Measurements from ENCODE around the gene PDE4C. TPM values are rescaled to one million over a fixed set of nuclear protein-coding genes. Genes with fewer than 3 reads are reported as not detected.

PDE4C gene
- total RNA-seq: 0.87 and 6.0 TPM in 2 replicates

GRCh38 chr19:18225702-18226468 is at the start of gene PDE4C:
Gene PDE4C (minus strand): TSS chr19:18226438. CDS start chr19:18226415, 23 bp downstream.

GRCh38 chr19:18274219-18274780 is 48.1 kb upstream of the PDE4C start, which contains the start of gene IQCN:
Gene IQCN (minus strand): TSS chr19:18274452. CDS start chr19:18269478, 4,974 bp downstream.

DNA sequence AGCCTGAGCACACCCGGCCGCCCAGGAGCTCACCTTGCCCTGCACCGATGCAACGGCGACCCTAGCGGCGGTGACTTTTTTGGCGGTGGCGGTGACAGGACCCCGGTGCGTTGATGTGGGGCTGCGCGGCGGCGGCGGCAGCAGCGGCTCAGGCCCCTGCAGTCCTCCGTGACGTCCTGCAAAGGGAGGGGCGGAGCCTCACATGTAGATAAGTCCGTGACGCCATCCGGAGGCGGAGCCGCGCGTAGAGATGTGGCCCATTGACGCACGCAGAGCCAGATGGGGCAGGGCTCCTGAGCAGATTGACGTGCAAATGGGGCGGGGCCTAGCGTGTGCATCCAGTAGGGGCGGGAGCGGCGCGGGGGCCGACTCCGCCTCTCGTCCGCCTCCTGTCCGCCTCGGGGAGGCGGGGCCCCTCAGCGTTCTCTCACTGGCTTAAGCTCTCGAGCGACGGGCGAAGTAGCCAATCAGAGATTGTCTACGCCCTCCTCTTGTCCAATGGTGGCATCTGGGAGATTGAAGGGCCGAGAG is 22.3 kb downstream of the PDE4C start, which contains the start of gene RAB3A:
TSS of gene RAB3A (minus strand) at position 180 of the 531 bp plus-strand sequence. CDS start 1,302 bp downstream, outside the sequence.

DNA sequence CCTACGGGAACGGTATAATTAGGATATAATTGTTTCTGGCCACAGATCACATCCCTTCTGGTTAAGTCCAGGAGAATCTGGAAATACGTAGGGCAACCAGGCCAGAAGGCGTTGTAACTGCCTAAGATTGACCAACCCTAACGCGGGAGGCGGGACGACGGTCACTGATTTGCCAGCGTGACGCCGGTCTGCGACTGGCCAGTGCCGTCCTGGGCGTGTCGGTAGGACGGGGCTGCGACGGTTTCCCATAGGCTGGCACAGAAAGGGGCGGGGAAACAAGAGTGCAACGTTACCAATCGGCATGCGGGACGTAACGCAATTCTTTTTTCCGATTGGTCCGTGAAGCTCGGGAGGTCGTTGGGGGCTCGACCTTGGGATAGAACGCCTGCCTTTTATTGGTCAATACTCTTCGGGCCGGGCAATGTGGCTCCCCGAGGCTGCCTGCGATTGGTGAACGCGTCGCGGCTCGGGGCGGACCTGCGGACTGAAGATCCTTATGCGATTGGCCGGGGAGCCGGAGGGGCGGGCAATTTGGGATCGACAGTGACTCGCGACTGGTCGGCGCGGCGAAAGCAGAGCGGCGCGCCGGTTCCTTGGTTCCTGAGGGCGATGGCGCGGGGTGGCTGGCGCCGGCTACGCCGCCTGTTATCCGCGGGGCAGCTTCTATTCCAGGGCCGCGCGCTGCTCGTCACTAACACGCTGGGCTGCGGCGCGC is 33.4 kb downstream of the PDE4C start, which contains the start of gene MPV17L2:
TSS of gene MPV17L2 (plus strand) at position 546 of the 715 bp plus-strand sequence. CDS start at position 610, 64 bp downstream.

Other genes starting within 250 kb of the PDE4C start
- gene ARRDC2, start 218.3 kb downstream of the PDE4C start, total RNA-seq: 7.1 and 7.3 TPM in 2 replicates
- gene IL12RB1, start 139.5 kb downstream of the PDE4C start, total RNA-seq: 0.15 and 0.33 TPM in 2 replicates
- gene MAST3, start 128.7 kb downstream of the PDE4C start, total RNA-seq: 3.8 and 6.0 TPM in 2 replicates
- gene PIK3R2, start 73.3 kb downstream of the PDE4C start, total RNA-seq: 21.5 and 50.6 TPM in 2 replicates
- 17.2 and 23.0 TPM in 2 replicates for gene IFI30, start 52.6 kb downstream of the PDE4C start, total RNA-seq
- gene MPV17L2, start 33.2 kb downstream of the PDE4C start, total RNA-seq: 6.7 and 9.3 TPM in 2 replicates
- gene RAB3A, start 22.4 kb downstream of the PDE4C start, total RNA-seq: 2.0 and 5.5 TPM in 2 replicates
- 1.8 and 1.9 TPM in 2 replicates for gene IQCN, start 48.0 kb upstream of the PDE4C start, total RNA-seq
- 156 and 224 TPM in 2 replicates for gene JUND, start 55.2 kb upstream of the PDE4C start, total RNA-seq
- 131 and 245 TPM in 2 replicates for gene LSM4, start 96.6 kb upstream of the PDE4C start, total RNA-seq
- gene PGPEP1, start 114.2 kb upstream of the PDE4C start, total RNA-seq: 39.9 and 82.7 TPM in 2 replicates
- gene GDF15, start 159.7 kb upstream of the PDE4C start, total RNA-seq: 37.7 and 138 TPM in 2 replicates
- gene LRRC25, start 171.2 kb upstream of the PDE4C start, total RNA-seq: 0.15 and 0.50 TPM in 2 replicates
- gene SSBP4, start 193.0 kb upstream of the PDE4C start, total RNA-seq: 69.7 and 112 TPM in 2 replicates
- 8.1 and 26.5 TPM in 2 replicates for gene ISYNA1, start 211.7 kb upstream of the PDE4C start, total RNA-seq

All from smooth muscle cell of trachea (primary cell).